Measurements from ENCODE around the gene OPN1MW. TPM values are rescaled to one million over a fixed set of nuclear protein-coding genes. Genes with fewer than 3 reads are reported as not detected.
"Not testable (repeated sequence)": the region's sequence is repeated elsewhere in the genome, so short reads cannot be mapped to it uniquely, and the experiment has no call there.

The OPN1MW gene
- total RNA-seq (2022) (not detected in 2 replicates), Bru-seq, nascent RNA (not detected), BruChase-seq, experiment 1, labeled RNA remaining after a 2-hour chase (not detected), BruChase-seq, experiment 2, labeled RNA remaining after a 6-hour chase (not detected)
- long read RNA-seq: 0 reads

- CTCF ChIA-PET; H3K4me3 Mint-ChIP-seq (ENCODE audit: unreplicated experiment): not testable (repeated sequence)
Measured at GRCh38 chrX:154182296-154182695, at the start of gene OPN1MW. Gene OPN1MW, plus strand, starts transcription at chrX:154182596. Its CDS starts 82 bp downstream, at chrX:154182678.

GRCh38 chrX:154135458-154136229, 46.8 kb upstream of the OPN1MW start:
- H3K27me3 Mint-ChIP-seq (ENCODE audit: insufficient read depth, unreplicated experiment): no peaks in the 10 kb centered on the region
- peak overlapping the region; percentile 75 for H3K4me3 Mint-ChIP-seq (ENCODE audit: unreplicated experiment)
- H3K27ac Mint-ChIP-seq (ENCODE audit: unreplicated experiment): no peak overlapping the region
- no TSS peak for BruUV-seq (replicated peaks)
- Histone ChIP-seq H3K36me3 (ENCODE audit: control insufficient read depth, insufficient read depth, low read length) (no peaks in the 10 kb centered on the region), H3K4me3 (ENCODE audit: low read depth, low read length) (no peak overlapping the region), H3K4me1 (no peaks in the 10 kb centered on the region), H3K9me3 (no peaks in the 10 kb centered on the region), H3K27me3 (replicated peaks; ENCODE audit: control insufficient read depth, insufficient read depth, low read length) (no peaks in the 10 kb centered on the region)
- H3K36me3 Mint-ChIP-seq (ENCODE audit: insufficient read depth, unreplicated experiment): no peaks in the 10 kb centered on the region
- CTCF ChIA-PET: interaction anchor here (0.6 to 0.7 kb wide), 2 partner anchors 21 to 39 kb away, joined by 3 read pairs; no protein-coding TSS in a partner anchor
- no peak for TF ChIP-seq CTCF (IDR thresholded peaks at IDR 0.05; ENCODE audit: insufficient read depth in 1 of 2, low read depth in 1 of 2, low read length in 1 of 2, severe bottlenecking in 1 of 2, unreplicated experiment in 1 of 2)
- POLR2A ChIA-PET: no interaction called here
- H3K9me3 Mint-ChIP-seq (ENCODE audit: unreplicated experiment): no peaks in the 10 kb centered on the region
- H3K4me1 Mint-ChIP-seq (ENCODE audit: low read depth, unreplicated experiment): no peaks in the 10 kb centered on the region
- no peak for DNase-seq
- intact Hi-C loops (cut with micrococcal nuclease; ENCODE audit: unreplicated experiment): no loop called here

More at GRCh38 chrX:154182296-154182695, at the start of gene OPN1MW:
- H3K9me3 ChIP-seq; H3K27ac Mint-ChIP-seq (ENCODE audit: unreplicated experiment); H3K36me3 ChIP-seq (ENCODE audit: control insufficient read depth, insufficient read depth, low read length); POLR2A ChIA-PET; H3K27me3 ChIP-seq (replicated peaks; ENCODE audit: control insufficient read depth, insufficient read depth, low read length); H3K4me1 Mint-ChIP-seq (ENCODE audit: low read depth, unreplicated experiment); H3K4me1 ChIP-seq; DNase-seq; H3K36me3 Mint-ChIP-seq (ENCODE audit: insufficient read depth, unreplicated experiment); BruUV-seq (replicated peaks); intact Hi-C loops (cut with micrococcal nuclease; ENCODE audit: unreplicated experiment); H3K4me3 ChIP-seq (ENCODE audit: low read depth, low read length); H3K9me3 Mint-ChIP-seq (ENCODE audit: unreplicated experiment); H3K27me3 Mint-ChIP-seq (ENCODE audit: insufficient read depth, unreplicated experiment): not testable (repeated sequence)

- Histone ChIP-seq H3K27me3 (replicated peaks; ENCODE audit: control insufficient read depth, insufficient read depth, low read length) (no peaks in the 10 kb centered on the region), H3K4me1 (no peaks in the 10 kb centered on the region), H3K4me3 (ENCODE audit: low read depth, low read length) (peak overlapping the region; percentile 29), H3K36me3 (ENCODE audit: control insufficient read depth, insufficient read depth, low read length) (no peaks in the 10 kb centered on the region), H3K9me3 (no peaks in the 10 kb centered on the region)
- no peaks in the 10 kb centered on the region for H3K9me3 Mint-ChIP-seq (ENCODE audit: unreplicated experiment)
- no TSS peak for BruUV-seq (replicated peaks)
- H3K27me3 Mint-ChIP-seq (ENCODE audit: insufficient read depth, unreplicated experiment): no peaks in the 10 kb centered on the region
- ChIA-PET POLR2A (no interaction called here), CTCF (interaction anchor here (0.6 kb wide), 1 partner anchor 197 kb away, joined by 3 read pairs; no protein-coding TSS in a partner anchor)
- no peaks in the 10 kb centered on the region for H3K4me1 Mint-ChIP-seq (ENCODE audit: low read depth, unreplicated experiment)
- intact Hi-C loops (cut with micrococcal nuclease; ENCODE audit: unreplicated experiment): no loop called here
- peak overlapping the region; percentile 75 for H3K4me3 Mint-ChIP-seq (ENCODE audit: unreplicated experiment)
- no peak overlapping the region for H3K27ac Mint-ChIP-seq (ENCODE audit: unreplicated experiment)
- DNase-seq: peak; percentile 69 to 82
- TF ChIP-seq CTCF (IDR thresholded peaks at IDR 0.05; ENCODE audit: insufficient read depth in 1 of 2, low read depth in 1 of 2, low read length in 1 of 2, severe bottlenecking in 1 of 2, unreplicated experiment in 1 of 2): peak; percentile 67 to 69
- H3K36me3 Mint-ChIP-seq (ENCODE audit: insufficient read depth, unreplicated experiment): no peaks in the 10 kb centered on the region
Measured at GRCh38 chrX:154136627-154137161, 45.7 kb upstream of the OPN1MW start.

Data from Caco-2 (cell line).